ELF-1 (cell line): Measurements from ENCODE around the gene PHACTR3.

Source experiments
- DNase-seq: peaks from one replicate; pipeline ENCODE4 v3.0.0-alpha.2; 2016; ENCODE audit warnings: low read depth, low spot score

Gene PHACTR3

GRCh38 chr20:59671661-59672471 is 67.5 kb downstream of the PHACTR3 start:
- no peak for DNase-seq

- DNase-seq = no peak
These were observed 68.2 kb downstream of the PHACTR3 start for GRCh38 chr20:59672576-59672975.

- no peak for DNase-seq
These were observed 69.1 kb downstream of the PHACTR3 start for GRCh38 chr20:59673288-59673997.

GRCh38 chr20:59673998-59674445 is 69.7 kb downstream of the PHACTR3 start:
- DNase-seq = no peak

GRCh38 chr20:59676126-59676850 is 71.9 kb downstream of the PHACTR3 start:
- no peak for DNase-seq

GRCh38 chr20:59676851-59677182 is 72.5 kb downstream of the PHACTR3 start:
- DNase-seq = no peak

GRCh38 chr20:59677586-59677985 is 73.2 kb downstream of the PHACTR3 start:
- DNase-seq = no peak

- no peak for DNase-seq
These were observed 73.9 kb downstream of the PHACTR3 start for GRCh38 chr20:59678288-59678687.

- no peak for DNase-seq
These were observed 74.6 kb downstream of the PHACTR3 start for GRCh38 chr20:59678951-59679350.

- no peak for DNase-seq
These were observed 75.9 kb downstream of the PHACTR3 start for GRCh38 chr20:59680148-59680650.

GRCh38 chr20:59680852-59681251 is 76.5 kb downstream of the PHACTR3 start:
- DNase-seq = no peak

GRCh38 chr20:59682603-59683002 is 78.3 kb downstream of the PHACTR3 start:
- no peak for DNase-seq

- DNase-seq = no peak
These were observed 78.8 kb downstream of the PHACTR3 start for GRCh38 chr20:59683181-59683580.

GRCh38 chr20:59684685-59685242 is 80.4 kb downstream of the PHACTR3 start:
- no peak for DNase-seq

- DNase-seq = no peak
These were observed 82.3 kb downstream of the PHACTR3 start for GRCh38 chr20:59686404-59687346.

- no peak for DNase-seq
These were observed 84.0 kb downstream of the PHACTR3 start for GRCh38 chr20:59688356-59688755.

- DNase-seq = no peak
These were observed 84.7 kb downstream of the PHACTR3 start for GRCh38 chr20:59688999-59689398.

- no peak for DNase-seq
These were observed 85.8 kb downstream of the PHACTR3 start for GRCh38 chr20:59690101-59690500.

- no peak for DNase-seq
These were observed 86.6 kb downstream of the PHACTR3 start for GRCh38 chr20:59690976-59691375.

- no peak for DNase-seq
These were observed 87.8 kb downstream of the PHACTR3 start for GRCh38 chr20:59692139-59692538.

GRCh38 chr20:59693587-59693986 is 89.2 kb downstream of the PHACTR3 start:
- no peak for DNase-seq
